Aorta (tissue), 5 donors: ENCODE measurements around the gene ATP10A. TPM values are rescaled to one million over a fixed set of nuclear protein-coding genes. Genes with fewer than 3 reads are reported as not detected.

ENCODE experiments used
- ATAC-seq: fragments of 200-7000 bp; cut with Tn5 transposase; one replicate; pipeline ENCODE4 v1.9.1; 2022; ENCODE audit warnings: moderate library complexity; ENCODE audit not compliant: low FRiP score
- DNase-seq, 2 donors: peaks; one replicate each; pipeline ENCODE4 v3.0.0-alpha.2; 2020
- H3K27ac ChIP-seq, 2 donors: one replicate each; pipeline ENCODE4 v1.5.1; 2013; ENCODE audit warnings: low read length in 2 of 2, mild to moderate bottlenecking in 2 of 2, moderate library complexity in 2 of 2, control low read depth in 1 of 2, inconsistent platforms in 1 of 2, low read depth in 1 of 2
- H3K27me3 ChIP-seq, 2 donors: one replicate each; pipeline ENCODE4 v1.6.1; 2013; ENCODE audit warnings: control low read depth in 1 of 2, low read length in 1 of 2, mild to moderate bottlenecking in 1 of 2, moderate library complexity in 1 of 2; ENCODE audit not compliant: insufficient read depth in 2 of 2, control insufficient read depth in 1 of 2
- H3K36me3 ChIP-seq, 2 donors: one replicate each; pipeline ENCODE4 v1.6.1; 2013; ENCODE audit warnings: control low read depth in 1 of 2, low read length in 1 of 2, mild to moderate bottlenecking in 1 of 2; ENCODE audit not compliant: insufficient read depth in 2 of 2, control insufficient read depth in 1 of 2
- H3K4me1 ChIP-seq, 2 donors: one replicate each; pipeline ENCODE4 v1.6.1; 2013; ENCODE audit warnings: low read length in 2 of 2, control low read depth in 1 of 2, mild to moderate bottlenecking in 1 of 2, moderate library complexity in 1 of 2; ENCODE audit not compliant: insufficient read depth in 2 of 2, control insufficient read depth in 1 of 2
- H3K4me3 ChIP-seq, 2 donors: one replicate each; pipeline ENCODE4 v1.5.1; 2013; ENCODE audit warnings: low read length in 2 of 2, control low read depth in 1 of 2, mild to moderate bottlenecking in 1 of 2
- H3K9me3 ChIP-seq: one replicate; pipeline ENCODE4 v1.6.1; 2013; ENCODE audit warnings: mild to moderate bottlenecking, low read length; ENCODE audit not compliant: control insufficient read depth
- WGBS, 2 donors: extraction: QIAGEN DNeasy Blood & Tissue Kit; methylation state at CpG; one replicate each; pipeline ENCODE4 v1.1.7; 2013; 5-methylcytosine and 5-hydroxymethylcytosine counted together
- intact Hi-C, 2 donors: fragments of 100-400 bp; cut with DNase I; formaldehyde crosslinking; loops; one replicate each; pipeline versions ENCODE4 v1.14.2 to v1.15.0; 2022
- polyA plus RNA-seq, 2 donors: library from polyadenylated mRNA; stranded (reverse); fragments of 200-250 nt; gene quantifications; one replicate each; pipeline ENCODE4 v1.2.3, GENCODE V29; 2013
- total RNA-seq, 2 donors: library from RNA; stranded (reverse); fragmentation: NEBNext Ultra II Directional; extraction: Animal tissue kit (Norgen Biotek cat#: 25700); gene quantifications; one replicate each; pipeline ENCODE4 v1.2.1, GENCODE V29; 2021
- donor health status: healthy with polysubstance abuse.
- donor health status: Bipolar disorder and iron deficiency.
- donor health status: DM: no; HTN: no; CAD: no.
- donor health status: DM: no; HTN: no; CAD: no.
- donor health status: DM: yes; HTN: yes; CAD: no.

Gene ATP10A
- total and polyA plus RNA-seq, 4 donors, result 3.6 to 55.0 (median 22.2) TPM

- intact Hi-C loops, result loop anchor here in 1 of 2 donors (5.0 kb wide), 1 partner anchor 201 kb away; no protein-coding TSS in a partner anchor
- Histone ChIP-seq H3K4me1 (peaks cover 0 to 8% of the 10 kb centered on the region in 2 donors), H3K27ac (no peak overlapping the region)
These were observed 131.7 kb downstream of the ATP10A start for GRCh38 chr15:25731411-25731810.

GRCh38 chr15:25730918-25731317 is 132.2 kb downstream of the ATP10A start:
- DNase-seq, result no peak

More at GRCh38 chr15:25731411-25731810, 131.7 kb downstream of the ATP10A start:
- no peak for DNase-seq
- Histone ChIP-seq H3K9me3 (no peaks in the 10 kb centered on the region), H3K27me3 (no peaks in the 10 kb centered on the region), H3K4me3 (no peak overlapping the region), H3K36me3 (no peaks in the 10 kb centered on the region)
- WGBS, 2 donors, result 42 to 51% methylated on average over 2 of the region's 2 CpGs
- ATAC-seq, result no peak

GRCh38 chr15:25728816-25729215 is 134.3 kb downstream of the ATP10A start:
- Histone ChIP-seq H3K4me1 (no peaks in the 10 kb centered on the region), H3K9me3 (no peaks in the 10 kb centered on the region), H3K27me3 (no peaks in the 10 kb centered on the region), H3K4me3 (no peak overlapping the region), H3K27ac (no peak overlapping the region), H3K36me3 (peaks cover 0 to 2% of the 10 kb centered on the region in 2 donors)
- no peak for DNase-seq
- WGBS, 2 donors, result 88 to 89% methylated on average over 15 of the region's 15 CpGs
- no peak for ATAC-seq
- intact Hi-C loops, result no loop called here

More at GRCh38 chr15:25730918-25731317, 132.2 kb downstream of the ATP10A start:
- Histone ChIP-seq H3K4me3 (no peak overlapping the region), H3K27me3 (no peaks in the 10 kb centered on the region), H3K36me3 (peaks cover 0 to under 1% of the 10 kb centered on the region in 2 donors), H3K4me1 (peaks cover 0 to 5% of the 10 kb centered on the region in 2 donors), H3K9me3 (no peaks in the 10 kb centered on the region), H3K27ac (no peak overlapping the region)
- 81 to 82% methylated on average over 6 of the region's 6 CpGs for WGBS, 2 donors
- no peak for ATAC-seq
- intact Hi-C loops, result loop anchor here in 1 of 2 donors (5.0 kb wide), 1 partner anchor 201 kb away; no protein-coding TSS in a partner anchor

GRCh38 chr15:25727867-25728600 is 135.1 kb downstream of the ATP10A start:
- intact Hi-C loops, result no loop called here
- Histone ChIP-seq H3K4me1 (no peaks in the 10 kb centered on the region), H3K4me3 (no peak overlapping the region), H3K27me3 (no peaks in the 10 kb centered on the region), H3K36me3 (peaks cover 0 to 2% of the 10 kb centered on the region in 2 donors), H3K9me3 (no peaks in the 10 kb centered on the region), H3K27ac (no peak overlapping the region)
- ATAC-seq (no peak), DNase-seq (peak in 1 of 2 donors; percentile 26)
- WGBS, 2 donors, result 91 to 92% methylated on average over 18 of the region's 18 CpGs

- DNase-seq (peak in 1 of 2 donors; percentile 16), ATAC-seq (no peak)
- H3K9me3 ChIP-seq, result no peaks in the 10 kb centered on the region
- no peaks in the 10 kb centered on the region for H3K4me1 ChIP-seq
- 95 to 96% methylated on average over 15 of the region's 15 CpGs for WGBS, 2 donors
- H3K36me3 ChIP-seq, result peaks cover 0 to 2% of the 10 kb centered on the region in 2 donors
- no peak overlapping the region for H3K27ac ChIP-seq
- H3K4me3 ChIP-seq, result no peak overlapping the region
- intact Hi-C loops, result no loop called here
- no peaks in the 10 kb centered on the region for H3K27me3 ChIP-seq
These were observed 136.0 kb downstream of the ATP10A start for GRCh38 chr15:25727116-25727515.

- Histone ChIP-seq H3K27ac (no peak overlapping the region), H3K36me3 (peaks cover 0 to 2% of the 10 kb centered on the region in 2 donors), H3K4me1 (no peaks in the 10 kb centered on the region), H3K4me3 (no peak overlapping the region), H3K9me3 (no peaks in the 10 kb centered on the region), H3K27me3 (no peaks in the 10 kb centered on the region)
- intact Hi-C loops, result no loop called here
- ATAC-seq, result no peak
- peak in 1 of 2 donors; percentile 29 for DNase-seq
- WGBS, 2 donors, result 96 to 97% methylated on average over 14 of the region's 14 CpGs
These were observed 137.4 kb downstream of the ATP10A start for GRCh38 chr15:25725758-25726157.

- no peaks in the 10 kb centered on the region for H3K9me3 ChIP-seq
- H3K4me3 ChIP-seq, result no peak overlapping the region
- ATAC-seq (no peak), DNase-seq (no peak)
- no peaks in the 10 kb centered on the region for H3K27me3 ChIP-seq
- no peaks in the 10 kb centered on the region for H3K4me1 ChIP-seq
- WGBS, 2 donors, result 96% methylated on average over 7 of the region's 7 CpGs
- intact Hi-C loops, result loop anchor here in 1 of 2 donors (5.0 kb wide), 1 partner anchor 107 kb away; no protein-coding TSS in a partner anchor
- no peak overlapping the region for H3K27ac ChIP-seq
- H3K36me3 ChIP-seq, result peaks cover 0 to 2% of the 10 kb centered on the region in 2 donors
These were observed 138.2 kb downstream of the ATP10A start for GRCh38 chr15:25724899-25725298.

GRCh38 chr15:25721605-25721955 is 141.5 kb downstream of the ATP10A start:
- peaks cover 0 to 2% of the 10 kb centered on the region in 2 donors for H3K36me3 ChIP-seq
- intact Hi-C loops, result loop anchor here in 1 of 2 donors (5.0 kb wide), 1 partner anchor 111 kb away; no protein-coding TSS in a partner anchor
- 75 to 81% methylated on average over 8 of the region's 8 CpGs for WGBS, 2 donors
- H3K27me3 ChIP-seq, result no peaks in the 10 kb centered on the region
- H3K4me3 ChIP-seq, result no peak overlapping the region
- DNase-seq, result no peak
- no peak for ATAC-seq
- no peaks in the 10 kb centered on the region for H3K9me3 ChIP-seq
- peaks cover 0 to 4% of the 10 kb centered on the region in 2 donors for H3K4me1 ChIP-seq
- peak overlapping the region; percentile 0 to 62 for H3K27ac ChIP-seq
